Heart left ventricle (tissue), 13 donors: Measurements from ENCODE around the gene FCGR3B.
"Not testable (repeated sequence)": the region's sequence is repeated elsewhere in the genome, so short reads cannot be mapped to it uniquely, and the experiment has no call there.

ENCODE experiments used
- CTCF ChIP-seq, 12 donors: fragments of 200-600 bp; sonication (generic) in 4 of 12; IDR thresholded peaks; one replicate each; pipeline versions ENCODE4 v1.5.0 to v1.8.0; 2018 to 2022; ENCODE audit warnings: antibody characterized with exemption in 12 of 12, mild to moderate bottlenecking in 5 of 12
- POLR2A ChIP-seq, 2 donors: fragments of 450-650 bp; IDR thresholded peaks; one replicate each; pipeline ENCODE4 v1.6.1; 2017; ENCODE audit warnings: antibody characterized with exemption in 2 of 2, mild to moderate bottlenecking in 2 of 2, moderate library complexity in 2 of 2
- donor health status: ischemic (EF 13 %, LVEDD 7.1; RV severe dilation, severe dysfunction).
- donor health status: DM: no; HTN: yes; CAD: no.
- donor health status: DM: no; HTN: no; CAD: no.
- donor health status: ischemic (EF 25% LVEDD 6.9; RV normal size, moderate dysfunction).
- donor health status: ischemic (EF 25% LVEDD 5.7; RV mildly dilated, moderate dysfunction).
- donor health status: ischemic (EF 35%, LVEDD 5.7; RV mildly dilated, moderate dysfunction).
- donor health status: nonischemic (EF 11% LVEDD 7.7; RV severe dilation, severe dysfunction).
- donor health status: DM: yes; HTN: yes; CAD: no.
- donor health status: PGD.
- donor health status: ischemic (EF 29% LVEDD 5.4; RV normal size, mild dysfunction).
- donor health status: nonischemic (EF 23%, LVEDD 6.1; RV moderate dilation, normal function).

- not testable (repeated sequence) for TF ChIP-seq POLR2A, CTCF (IDR thresholded peaks at IDR 0.05)
These were observed 6.0 kb upstream of the FCGR3B start for GRCh38 chr1:161636976-161637375.
